HG03571 (cell line): ENCODE measurements around the gene DTNBP1.

Source experiments
- ATAC-seq: cut with Tn5 transposase; IDR thresholded peaks from one replicate; pipeline ENCODE4 v1.9.1; 2021; ENCODE audit not compliant: unreplicated experiment

DTNBP1 gene

DNA sequence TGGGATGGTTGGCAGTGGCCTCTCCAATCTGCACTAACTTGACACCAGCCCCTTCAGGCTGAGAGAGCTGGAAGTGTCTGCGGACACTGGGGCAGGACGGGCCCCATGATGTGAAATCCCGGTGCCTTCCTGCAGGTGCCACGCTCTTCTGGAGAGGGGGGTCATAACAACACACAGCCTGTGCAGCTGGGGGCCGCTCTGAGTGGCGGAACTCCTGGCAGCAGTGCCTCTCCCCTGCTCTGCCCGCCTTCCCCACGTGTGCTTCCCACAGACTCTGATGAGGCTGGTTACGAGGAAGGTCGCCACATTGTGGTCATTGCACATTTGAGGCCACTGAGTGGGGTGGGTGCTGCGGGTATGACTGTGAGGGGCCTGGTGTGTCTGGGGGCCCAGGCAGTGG lies 145.2 kb downstream of the DTNBP1 start:
- ATAC-seq, result no peak

DNA sequence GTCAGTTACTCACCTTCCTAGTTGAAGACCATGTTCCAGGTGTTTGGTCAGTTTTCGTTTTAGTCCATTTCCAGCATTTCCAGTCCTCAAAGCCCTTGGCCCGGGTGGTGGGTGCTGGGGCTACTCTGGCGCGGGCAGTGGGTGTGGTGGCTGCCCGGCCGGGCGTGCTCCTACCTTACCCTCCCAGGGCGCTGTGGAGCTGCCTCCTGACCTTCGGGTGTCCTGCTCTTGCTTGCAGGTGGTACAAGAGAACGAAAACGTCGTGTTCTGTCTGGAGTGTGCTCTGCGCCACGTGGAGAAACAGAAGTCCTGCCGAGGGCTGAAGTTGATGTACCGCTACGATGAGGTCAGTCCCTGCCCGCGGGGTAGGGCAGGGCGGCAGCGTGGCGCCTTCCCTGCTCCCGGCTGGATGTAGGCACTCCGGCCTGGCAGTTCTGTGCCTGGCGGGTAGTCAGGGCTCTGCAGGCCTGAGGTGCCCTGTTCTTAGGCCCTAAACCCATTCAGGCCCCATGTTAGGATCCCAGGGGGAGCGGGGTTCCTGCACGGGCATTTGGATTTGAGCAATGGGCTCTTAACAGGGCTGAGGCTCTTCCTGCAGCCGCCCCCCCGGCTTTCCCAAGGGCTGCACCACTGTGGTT lies 145.8 kb downstream of the DTNBP1 start:
- ATAC-seq, result no peak

- ATAC-seq, result no peak
Observed at GRCh38 chr6:15516378-15516777, 146.4 kb downstream of the DTNBP1 start.

- ATAC-seq, result no peak
Observed at GRCh38 chr6:15515660-15516375, 147.0 kb downstream of the DTNBP1 start.

- ATAC-seq, result no peak
Observed at GRCh38 chr6:15515226-15515625, 147.6 kb downstream of the DTNBP1 start.

DNA sequence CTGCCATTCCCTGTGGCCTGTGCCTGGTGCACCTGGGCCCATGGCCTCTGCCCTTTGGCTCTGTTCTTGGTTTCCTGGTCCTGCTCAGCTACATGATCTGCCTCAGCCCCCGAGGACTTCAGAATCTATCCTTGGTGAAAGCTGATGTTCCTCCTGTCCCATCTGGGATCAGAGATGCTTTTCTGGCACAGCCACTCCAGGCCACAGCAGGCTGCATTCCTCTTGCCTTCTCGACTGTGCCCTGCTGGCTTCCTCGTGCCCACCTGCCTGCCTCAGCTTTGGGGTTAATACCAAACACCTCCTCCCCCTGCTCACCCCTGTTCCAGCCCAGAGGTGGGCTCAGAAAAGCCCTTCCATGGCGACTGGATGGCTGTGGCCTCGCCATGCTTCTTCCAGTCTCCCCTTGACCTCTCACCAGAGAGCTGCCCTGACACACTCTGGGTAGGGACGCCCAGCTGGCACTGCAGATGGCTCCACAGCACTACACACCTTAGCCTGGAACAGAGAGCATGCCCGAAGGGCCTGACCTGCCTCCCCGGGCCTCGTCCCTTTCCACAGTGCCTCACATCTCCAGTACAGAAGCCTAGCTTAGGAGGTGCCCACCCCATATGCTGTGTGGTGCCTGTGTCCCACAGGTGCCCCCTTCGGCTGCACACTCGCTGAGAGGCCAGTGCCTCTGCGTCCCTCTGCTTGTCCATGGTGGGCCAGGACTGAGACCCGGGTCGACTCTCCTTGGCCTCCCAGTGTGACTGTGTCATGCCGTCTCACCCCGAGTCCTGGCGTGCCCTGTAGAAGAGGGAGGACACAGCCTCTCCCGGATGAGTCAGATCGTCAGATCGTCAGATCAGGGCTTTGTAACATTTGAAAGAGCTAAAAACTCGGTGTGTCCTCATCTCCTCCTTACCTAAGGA lies 148.8 kb downstream of the DTNBP1 start:
- ATAC-seq, result no peak

- no peak for ATAC-seq
Observed at GRCh38 chr6:15513131-15513771, 149.6 kb downstream of the DTNBP1 start.

DNA sequence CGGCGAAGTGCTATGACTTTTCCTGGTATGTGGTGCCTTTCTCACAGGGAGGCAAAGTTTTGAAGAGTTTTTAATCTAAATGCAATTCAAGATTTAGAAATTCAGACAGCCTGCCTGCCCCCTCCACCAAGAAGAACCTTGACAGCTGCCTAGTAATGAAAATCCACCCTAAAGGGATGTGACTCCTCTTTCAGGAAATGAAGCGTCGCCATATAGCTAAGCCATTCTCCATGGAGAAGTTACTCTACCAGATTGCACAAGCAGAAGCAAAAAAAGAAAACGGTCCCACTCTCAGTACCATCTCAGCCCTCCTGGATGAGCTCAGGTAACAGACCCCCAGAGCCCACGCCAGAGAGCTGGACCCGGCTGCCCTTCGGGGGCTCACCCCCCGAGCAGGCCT lies 150.1 kb downstream of the DTNBP1 start:
- no peak for ATAC-seq

- ATAC-seq, result no peak
Observed at GRCh38 chr6:15512126-15512525, 150.7 kb downstream of the DTNBP1 start.

DNA sequence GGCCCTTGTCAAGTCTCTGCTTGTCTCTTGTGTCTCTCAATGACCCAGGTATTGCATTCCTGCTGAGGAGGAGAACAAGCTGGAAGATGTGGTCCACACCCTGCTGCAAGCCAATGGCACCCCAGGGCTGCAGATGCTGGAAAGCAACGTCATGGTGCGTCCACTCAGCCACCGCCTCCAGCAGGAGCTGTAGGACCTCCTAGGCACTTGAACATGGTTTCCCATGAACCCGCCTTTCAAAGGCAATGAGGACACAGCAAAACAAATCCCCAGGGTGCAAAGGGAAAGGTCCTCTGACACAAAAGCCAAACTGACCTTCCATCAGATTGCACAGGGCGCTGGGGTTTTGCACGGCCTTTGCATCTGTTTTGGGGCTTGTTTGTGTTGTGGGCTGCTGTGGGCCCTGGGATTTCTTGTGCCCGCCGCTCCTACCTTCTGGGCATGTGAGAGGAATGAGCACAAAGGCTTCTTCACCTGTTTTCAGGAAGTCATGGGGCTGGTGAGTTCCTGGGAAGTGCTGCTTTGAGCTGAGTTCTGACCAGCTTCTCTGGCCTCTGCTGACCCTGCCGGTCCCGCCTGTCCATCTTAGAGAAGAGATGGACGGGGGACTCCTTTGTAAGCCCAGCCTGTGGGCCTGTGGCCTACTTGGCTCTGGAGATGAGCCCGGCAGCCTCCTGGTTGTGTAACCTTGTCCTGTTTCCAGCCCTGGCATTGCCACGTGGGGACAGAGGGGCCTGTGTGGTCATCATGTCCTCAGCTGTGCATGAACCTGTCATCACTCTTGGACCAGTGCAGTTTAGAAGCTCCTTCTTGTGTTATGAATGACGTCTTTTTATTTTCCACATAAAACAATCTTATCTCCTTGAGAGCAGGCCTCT lies 151.3 kb downstream of the DTNBP1 start:
- no peak for ATAC-seq

- ATAC-seq, result no peak
Observed at GRCh38 chr6:15510536-15511247, 152.1 kb downstream of the DTNBP1 start.

- no peak for ATAC-seq
Observed at GRCh38 chr6:15510121-15510520, 152.7 kb downstream of the DTNBP1 start.

GRCh38 chr6:15509335-15509933 lies 153.4 kb downstream of the DTNBP1 start:
- ATAC-seq, result no peak

GRCh38 chr6:15508931-15509330 lies 153.9 kb downstream of the DTNBP1 start:
- ATAC-seq, result no peak

- no peak for ATAC-seq
Observed at GRCh38 chr6:15508441-15508871, 154.4 kb downstream of the DTNBP1 start.

GRCh38 chr6:15507746-15508145 lies 155.1 kb downstream of the DTNBP1 start:
- no peak for ATAC-seq

DNA sequence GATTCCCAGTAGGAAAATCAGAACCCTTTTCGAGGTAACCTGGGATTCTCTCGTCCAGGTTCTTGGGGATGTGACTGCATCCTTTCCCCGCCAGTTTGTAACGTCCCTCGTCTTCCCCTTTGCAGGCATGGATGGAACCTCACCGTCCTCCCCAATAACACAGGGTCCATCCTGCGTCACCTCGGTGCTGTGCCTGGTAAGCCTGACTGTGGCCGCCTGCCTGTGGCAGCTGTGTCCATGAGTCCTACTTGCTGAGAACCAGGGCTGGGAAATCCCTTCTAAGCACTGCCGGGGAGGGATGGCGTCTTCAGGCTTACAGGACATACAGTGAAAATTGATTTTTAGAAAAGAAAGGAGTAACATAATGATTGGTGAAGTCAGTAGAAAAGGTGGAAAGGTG lies 155.6 kb downstream of the DTNBP1 start:
- no peak for ATAC-seq

- ATAC-seq, result no peak
Observed at GRCh38 chr6:15506066-15506465, 156.8 kb downstream of the DTNBP1 start.

DNA sequence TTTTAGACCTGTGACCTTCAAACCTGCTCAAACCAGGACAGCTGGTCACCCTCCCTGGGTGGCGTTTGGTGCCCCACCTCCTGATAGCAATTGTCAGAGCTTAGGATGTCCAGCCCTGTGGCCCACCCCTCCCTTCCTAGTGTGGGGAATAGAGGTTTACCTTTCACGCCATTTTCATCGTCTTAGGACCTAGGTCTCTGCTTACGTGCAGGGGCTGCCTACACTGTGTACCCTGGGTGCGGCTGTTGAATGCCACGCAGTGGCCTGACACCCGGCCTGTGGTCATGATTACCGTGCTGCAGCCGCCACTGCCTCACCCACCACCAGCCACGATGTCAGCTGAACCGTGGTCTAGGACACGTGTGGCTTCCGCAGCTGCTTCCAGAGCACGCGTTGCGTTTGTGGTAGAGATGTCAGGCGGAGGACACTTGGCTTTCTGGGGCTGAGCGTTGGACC lies 157.3 kb downstream of the DTNBP1 start:
- ATAC-seq, result no peak
